HEK293 (cell line): Measurements from ENCODE around the gene PGAM4.

Experiments
- FEZF1 ChIP-seq: fragments of 450-650 bp; formaldehyde crosslinking; IDR thresholded peaks from 2 replicates; pipeline ENCODE4 v1.5.1; 2016; ENCODE audit warnings: missing biosample characterization, missing genetic modification characterization
- ZFP41 ChIP-seq: fragments of 450-650 bp; formaldehyde crosslinking; IDR thresholded peaks from 2 replicates; pipeline ENCODE4 v1.5.1; 2016; ENCODE audit warnings: missing biosample characterization, missing genetic modification characterization, borderline replicate concordance
- ZNF157 ChIP-seq: fragments of 450-650 bp; formaldehyde crosslinking; IDR thresholded peaks from 2 replicates; pipeline ENCODE4 v1.5.1; 2016; ENCODE audit warnings: missing biosample characterization, missing genetic modification characterization
- ZNF23 ChIP-seq: fragments of 450-650 bp; formaldehyde crosslinking; IDR thresholded peaks from 2 replicates; pipeline ENCODE4 v1.5.1; 2016; ENCODE audit warnings: missing biosample characterization, missing genetic modification characterization, borderline replicate concordance
- ZNF426 ChIP-seq: fragments of 450-650 bp; formaldehyde crosslinking; IDR thresholded peaks from 2 replicates; pipeline ENCODE4 v1.5.1; 2017; ENCODE audit warnings: missing biosample characterization, missing genetic modification characterization, mild to moderate bottlenecking, inconsistent platforms, moderate library complexity
- ZNF549 ChIP-seq: fragments of 450-650 bp; IDR thresholded peaks from 2 replicates; pipeline ENCODE4 v1.5.1; 2018; ENCODE audit warnings: missing biosample characterization, missing genetic modification characterization, mild to moderate bottlenecking, inconsistent platforms, moderate library complexity
- ZNF776 ChIP-seq: fragments of 450-650 bp; formaldehyde crosslinking; IDR thresholded peaks from 2 replicates; pipeline ENCODE4 v1.5.0; 2017; ENCODE audit warnings: missing biosample characterization, missing genetic modification characterization, borderline replicate concordance
- TF ChIP-seq, protein P1 (sequence below): fragments of 450-650 bp; formaldehyde crosslinking; IDR thresholded peaks from 2 replicates; pipeline ENCODE4 v1.5.1; 2016; ENCODE audit warnings: missing biosample characterization, missing genetic modification characterization
- TF ChIP-seq, protein P2 (sequence below): fragments of 450-650 bp; formaldehyde crosslinking; IDR thresholded peaks from 2 replicates; pipeline ENCODE4 v1.5.1; 2016; ENCODE audit warnings: missing biosample characterization, missing genetic modification characterization, low read depth
- TF ChIP-seq, protein P3 (sequence below): fragments of 450-650 bp; formaldehyde crosslinking; IDR thresholded peaks from 2 replicates; pipeline ENCODE4 v1.5.1; 2016; ENCODE audit warnings: missing biosample characterization, missing genetic modification characterization, low read depth
- TF ChIP-seq, protein P4 (sequence below): fragments of 450-650 bp; formaldehyde crosslinking; conservative IDR thresholded peaks from 2 replicates; pipeline ENCODE4 v1.5.1; 2016; ENCODE audit warnings: low read depth, missing biosample characterization, missing genetic modification characterization
- TF ChIP-seq, protein P5 (sequence below): fragments of 450-650 bp; formaldehyde crosslinking; IDR thresholded peaks from 2 replicates; pipeline ENCODE4 v1.5.1; 2017; ENCODE audit warnings: missing biosample characterization, mild to moderate bottlenecking, missing genetic modification characterization, moderate library complexity

DNA sequence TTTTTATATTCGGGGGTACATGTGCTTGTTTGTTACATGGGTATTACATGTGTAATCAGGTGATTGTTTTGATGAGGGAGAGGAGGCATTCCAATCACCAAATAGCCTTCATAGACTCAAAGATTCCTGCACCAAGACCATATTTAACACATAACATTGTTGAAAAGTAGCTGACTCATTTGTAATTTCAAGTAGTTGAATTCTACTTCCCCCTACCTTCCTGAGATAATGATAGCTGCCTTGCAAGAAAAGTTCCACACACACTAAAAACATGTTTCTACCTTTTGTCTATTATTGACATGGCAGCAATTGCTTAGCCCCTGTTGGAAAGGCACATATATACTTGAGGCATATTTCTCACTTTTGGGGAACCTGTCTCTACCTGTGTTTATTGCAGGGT, 16.1 kb downstream of the PGAM4 start:
- TF ChIP-seq, protein P1, sequence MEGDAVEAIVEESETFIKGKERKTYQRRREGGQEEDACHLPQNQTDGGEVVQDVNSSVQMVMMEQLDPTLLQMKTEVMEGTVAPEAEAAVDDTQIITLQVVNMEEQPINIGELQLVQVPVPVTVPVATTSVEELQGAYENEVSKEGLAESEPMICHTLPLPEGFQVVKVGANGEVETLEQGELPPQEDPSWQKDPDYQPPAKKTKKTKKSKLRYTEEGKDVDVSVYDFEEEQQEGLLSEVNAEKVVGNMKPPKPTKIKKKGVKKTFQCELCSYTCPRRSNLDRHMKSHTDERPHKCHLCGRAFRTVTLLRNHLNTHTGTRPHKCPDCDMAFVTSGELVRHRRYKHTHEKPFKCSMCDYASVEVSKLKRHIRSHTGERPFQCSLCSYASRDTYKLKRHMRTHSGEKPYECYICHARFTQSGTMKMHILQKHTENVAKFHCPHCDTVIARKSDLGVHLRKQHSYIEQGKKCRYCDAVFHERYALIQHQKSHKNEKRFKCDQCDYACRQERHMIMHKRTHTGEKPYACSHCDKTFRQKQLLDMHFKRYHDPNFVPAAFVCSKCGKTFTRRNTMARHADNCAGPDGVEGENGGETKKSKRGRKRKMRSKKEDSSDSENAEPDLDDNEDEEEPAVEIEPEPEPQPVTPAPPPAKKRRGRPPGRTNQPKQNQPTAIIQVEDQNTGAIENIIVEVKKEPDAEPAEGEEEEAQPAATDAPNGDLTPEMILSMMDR = no peak
- TF ChIP-seq ZNF23 (no peak), ZNF426 (tag by site-specific recombination) (no peak), ZNF157 (tag by site-specific recombination) (no peak), ZNF776 (no peak), ZFP41 (no peak), FEZF1 (tag by site-specific recombination) (no peak), ZNF549 (tag by site-specific recombination) (no peak)
- TF ChIP-seq, protein P2, sequence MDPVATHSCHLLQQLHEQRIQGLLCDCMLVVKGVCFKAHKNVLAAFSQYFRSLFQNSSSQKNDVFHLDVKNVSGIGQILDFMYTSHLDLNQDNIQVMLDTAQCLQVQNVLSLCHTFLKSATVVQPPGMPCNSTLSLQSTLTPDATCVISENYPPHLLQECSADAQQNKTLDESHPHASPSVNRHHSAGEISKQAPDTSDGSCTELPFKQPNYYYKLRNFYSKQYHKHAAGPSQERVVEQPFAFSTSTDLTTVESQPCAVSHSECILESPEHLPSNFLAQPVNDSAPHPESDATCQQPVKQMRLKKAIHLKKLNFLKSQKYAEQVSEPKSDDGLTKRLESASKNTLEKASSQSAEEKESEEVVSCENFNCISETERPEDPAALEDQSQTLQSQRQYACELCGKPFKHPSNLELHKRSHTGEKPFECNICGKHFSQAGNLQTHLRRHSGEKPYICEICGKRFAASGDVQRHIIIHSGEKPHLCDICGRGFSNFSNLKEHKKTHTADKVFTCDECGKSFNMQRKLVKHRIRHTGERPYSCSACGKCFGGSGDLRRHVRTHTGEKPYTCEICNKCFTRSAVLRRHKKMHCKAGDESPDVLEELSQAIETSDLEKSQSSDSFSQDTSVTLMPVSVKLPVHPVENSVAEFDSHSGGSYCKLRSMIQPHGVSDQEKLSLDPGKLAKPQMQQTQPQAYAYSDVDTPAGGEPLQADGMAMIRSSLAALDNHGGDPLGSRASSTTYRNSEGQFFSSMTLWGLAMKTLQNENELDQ = no peak
- TF ChIP-seq, protein P3, sequence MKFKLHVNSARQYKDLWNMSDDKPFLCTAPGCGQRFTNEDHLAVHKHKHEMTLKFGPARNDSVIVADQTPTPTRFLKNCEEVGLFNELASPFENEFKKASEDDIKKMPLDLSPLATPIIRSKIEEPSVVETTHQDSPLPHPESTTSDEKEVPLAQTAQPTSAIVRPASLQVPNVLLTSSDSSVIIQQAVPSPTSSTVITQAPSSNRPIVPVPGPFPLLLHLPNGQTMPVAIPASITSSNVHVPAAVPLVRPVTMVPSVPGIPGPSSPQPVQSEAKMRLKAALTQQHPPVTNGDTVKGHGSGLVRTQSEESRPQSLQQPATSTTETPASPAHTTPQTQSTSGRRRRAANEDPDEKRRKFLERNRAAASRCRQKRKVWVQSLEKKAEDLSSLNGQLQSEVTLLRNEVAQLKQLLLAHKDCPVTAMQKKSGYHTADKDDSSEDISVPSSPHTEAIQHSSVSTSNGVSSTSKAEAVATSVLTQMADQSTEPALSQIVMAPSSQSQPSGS (tag by site-specific recombination) = no peak
- TF ChIP-seq, protein P4, sequence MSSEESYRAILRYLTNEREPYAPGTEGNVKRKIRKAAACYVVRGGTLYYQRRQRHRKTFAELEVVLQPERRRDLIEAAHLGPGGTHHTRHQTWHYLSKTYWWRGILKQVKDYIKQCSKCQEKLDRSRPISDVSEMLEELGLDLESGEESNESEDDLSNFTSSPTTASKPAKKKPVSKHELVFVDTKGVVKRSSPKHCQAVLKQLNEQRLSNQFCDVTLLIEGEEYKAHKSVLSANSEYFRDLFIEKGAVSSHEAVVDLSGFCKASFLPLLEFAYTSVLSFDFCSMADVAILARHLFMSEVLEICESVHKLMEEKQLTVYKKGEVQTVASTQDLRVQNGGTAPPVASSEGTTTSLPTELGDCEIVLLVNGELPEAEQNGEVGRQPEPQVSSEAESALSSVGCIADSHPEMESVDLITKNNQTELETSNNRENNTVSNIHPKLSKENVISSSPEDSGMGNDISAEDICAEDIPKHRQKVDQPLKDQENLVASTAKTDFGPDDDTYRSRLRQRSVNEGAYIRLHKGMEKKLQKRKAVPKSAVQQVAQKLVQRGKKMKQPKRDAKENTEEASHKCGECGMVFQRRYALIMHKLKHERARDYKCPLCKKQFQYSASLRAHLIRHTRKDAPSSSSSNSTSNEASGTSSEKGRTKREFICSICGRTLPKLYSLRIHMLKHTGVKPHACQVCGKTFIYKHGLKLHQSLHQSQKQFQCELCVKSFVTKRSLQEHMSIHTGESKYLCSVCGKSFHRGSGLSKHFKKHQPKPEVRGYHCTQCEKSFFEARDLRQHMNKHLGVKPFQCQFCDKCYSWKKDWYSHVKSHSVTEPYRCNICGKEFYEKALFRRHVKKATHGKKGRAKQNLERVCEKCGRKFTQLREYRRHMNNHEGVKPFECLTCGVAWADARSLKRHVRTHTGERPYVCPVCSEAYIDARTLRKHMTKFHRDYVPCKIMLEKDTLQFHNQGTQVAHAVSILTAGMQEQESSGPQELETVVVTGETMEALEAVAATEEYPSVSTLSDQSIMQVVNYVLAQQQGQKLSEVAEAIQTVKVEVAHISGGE (tag by site-specific recombination) = no peak
- TF ChIP-seq, protein P5, sequence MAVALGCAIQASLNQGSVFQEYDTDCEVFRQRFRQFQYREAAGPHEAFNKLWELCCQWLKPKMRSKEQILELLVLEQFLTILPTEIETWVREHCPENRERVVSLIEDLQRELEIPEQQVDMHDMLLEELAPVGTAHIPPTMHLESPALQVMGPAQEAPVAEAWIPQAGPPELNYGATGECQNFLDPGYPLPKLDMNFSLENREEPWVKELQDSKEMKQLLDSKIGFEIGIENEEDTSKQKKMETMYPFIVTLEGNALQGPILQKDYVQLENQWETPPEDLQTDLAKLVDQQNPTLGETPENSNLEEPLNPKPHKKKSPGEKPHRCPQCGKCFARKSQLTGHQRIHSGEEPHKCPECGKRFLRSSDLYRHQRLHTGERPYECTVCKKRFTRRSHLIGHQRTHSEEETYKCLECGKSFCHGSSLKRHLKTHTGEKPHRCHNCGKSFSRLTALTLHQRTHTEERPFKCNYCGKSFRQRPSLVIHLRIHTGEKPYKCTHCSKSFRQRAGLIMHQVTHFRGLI (tag by site-specific recombination) = no peak
